ENCODE results near the gene CD40LG.

CD40LG gene

DNA sequence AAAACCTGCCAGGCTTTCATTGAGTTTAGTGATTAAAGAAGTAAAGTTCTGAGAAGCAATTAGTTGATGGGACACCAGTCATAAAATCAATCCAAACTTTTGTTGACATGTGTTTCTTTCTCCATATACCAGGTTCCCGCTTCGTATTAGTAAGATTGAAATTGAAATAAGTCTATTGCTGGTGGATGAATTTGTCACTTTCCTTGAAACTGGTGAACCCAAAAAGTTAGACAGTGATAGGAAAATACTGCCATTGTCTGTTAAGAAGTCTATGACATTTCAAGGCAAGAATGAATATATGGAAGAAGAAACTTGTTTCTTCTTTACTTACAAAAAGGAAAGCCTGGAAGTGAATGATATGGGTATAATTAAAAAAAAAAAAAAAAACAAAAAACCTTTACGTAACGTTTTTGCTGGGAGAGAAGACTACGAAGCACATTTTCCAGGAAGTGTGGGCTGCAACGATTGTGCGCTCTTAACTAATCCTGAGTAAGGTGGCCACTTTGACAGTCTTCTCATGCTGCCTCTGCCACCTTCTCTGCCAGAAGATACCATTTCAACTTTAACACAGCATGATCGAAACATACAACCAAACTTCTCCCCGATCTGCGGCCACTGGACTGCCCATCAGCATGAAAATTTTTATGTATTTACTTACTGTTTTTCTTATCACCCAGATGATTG is at the start of gene CD40LG:
TSS of gene CD40LG (plus strand) at position 482 of the 684 bp plus-strand sequence. CDS start at position 573, 91 bp downstream.
- no peak for DNase-seq

DNA sequence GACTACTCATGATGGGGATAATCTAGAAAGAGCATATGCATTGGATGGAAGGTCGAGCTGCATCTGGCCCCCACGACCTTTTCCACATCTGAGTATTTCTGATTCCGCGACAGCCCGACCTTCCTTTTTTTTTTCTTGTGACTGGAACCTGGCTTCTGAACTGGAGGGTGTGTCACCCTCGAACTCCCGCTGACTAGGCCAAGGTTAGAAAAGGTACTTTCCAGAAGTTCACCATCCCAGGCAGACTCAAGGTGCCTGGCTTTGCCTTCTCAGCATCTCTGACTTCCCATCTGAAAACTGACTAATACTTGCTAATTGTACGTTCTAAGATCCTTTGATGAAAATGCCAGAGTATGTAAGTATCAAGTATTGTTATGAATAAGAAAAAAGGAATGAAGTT is 49.3 kb upstream of the CD40LG start:
- no peak for DNase-seq

DNA sequence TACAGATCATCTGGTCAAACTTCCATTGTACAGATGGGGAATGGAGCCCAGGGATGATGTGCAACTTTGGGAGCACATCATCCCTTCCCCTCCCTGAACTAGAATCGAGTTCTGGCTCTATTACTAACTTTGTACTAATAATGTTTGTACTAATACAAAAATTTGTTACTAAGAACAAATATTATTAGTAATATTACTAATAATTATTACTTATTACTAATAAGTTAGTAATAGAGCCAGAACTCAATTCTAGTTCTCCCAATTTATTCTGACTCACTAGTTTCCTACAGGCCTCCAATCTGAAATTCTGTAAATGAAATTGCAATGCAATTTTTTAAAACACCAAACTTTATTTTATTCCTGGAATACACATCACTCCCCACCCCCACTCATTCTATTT is 47.9 kb upstream of the CD40LG start:
- no peak for DNase-seq

DNA sequence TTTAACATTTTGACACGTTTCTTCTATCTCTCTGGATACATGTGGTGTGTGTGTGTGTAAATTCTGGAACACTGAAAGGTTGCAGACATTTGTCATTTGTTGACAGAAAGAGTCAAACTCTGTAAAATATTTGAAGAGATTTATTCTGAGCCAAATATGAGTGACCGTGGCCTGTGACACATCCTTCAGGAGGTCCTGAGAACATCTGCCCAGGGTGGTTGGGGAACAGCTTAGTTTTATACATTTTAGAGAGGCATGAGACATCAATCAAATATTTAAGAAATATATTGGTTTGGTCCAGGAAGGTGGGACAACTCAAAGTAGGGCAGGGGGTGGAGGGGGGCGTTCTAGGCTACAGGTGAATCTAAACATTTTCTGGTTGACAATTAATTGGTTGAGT is 40.7 kb upstream of the CD40LG start:
- no peak for DNase-seq

DNA sequence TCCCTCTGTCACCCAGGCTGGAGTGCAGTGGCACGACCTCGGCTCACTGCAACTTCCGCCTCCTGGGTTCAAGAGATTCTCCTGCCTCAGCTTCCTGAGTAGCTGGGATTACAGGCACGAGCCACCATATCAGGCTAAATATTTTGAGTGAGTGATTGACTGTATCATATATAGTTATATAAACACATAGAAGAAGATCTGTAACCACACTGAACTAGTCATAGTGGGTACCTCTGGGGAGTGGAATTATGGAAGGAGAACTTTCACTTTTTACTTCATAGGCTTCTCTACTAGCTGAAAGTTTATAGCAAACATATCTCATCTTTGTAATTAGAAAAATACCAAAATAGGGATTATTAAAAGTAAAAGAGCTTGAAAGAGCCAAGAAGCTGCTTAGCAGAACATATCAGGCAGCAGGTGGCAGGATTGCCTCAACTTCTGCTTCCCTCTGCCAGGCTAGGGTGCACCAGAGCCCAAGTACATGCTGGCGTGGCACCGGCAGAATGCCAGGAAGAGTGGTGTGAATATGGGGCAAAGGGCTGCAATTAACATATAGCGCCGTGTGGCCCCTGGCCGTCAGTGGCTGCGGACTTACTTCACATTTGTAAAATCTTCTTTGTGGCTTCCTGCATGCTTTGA is 39.5 kb upstream of the CD40LG start:
- DNase-seq, result no peak

DNA sequence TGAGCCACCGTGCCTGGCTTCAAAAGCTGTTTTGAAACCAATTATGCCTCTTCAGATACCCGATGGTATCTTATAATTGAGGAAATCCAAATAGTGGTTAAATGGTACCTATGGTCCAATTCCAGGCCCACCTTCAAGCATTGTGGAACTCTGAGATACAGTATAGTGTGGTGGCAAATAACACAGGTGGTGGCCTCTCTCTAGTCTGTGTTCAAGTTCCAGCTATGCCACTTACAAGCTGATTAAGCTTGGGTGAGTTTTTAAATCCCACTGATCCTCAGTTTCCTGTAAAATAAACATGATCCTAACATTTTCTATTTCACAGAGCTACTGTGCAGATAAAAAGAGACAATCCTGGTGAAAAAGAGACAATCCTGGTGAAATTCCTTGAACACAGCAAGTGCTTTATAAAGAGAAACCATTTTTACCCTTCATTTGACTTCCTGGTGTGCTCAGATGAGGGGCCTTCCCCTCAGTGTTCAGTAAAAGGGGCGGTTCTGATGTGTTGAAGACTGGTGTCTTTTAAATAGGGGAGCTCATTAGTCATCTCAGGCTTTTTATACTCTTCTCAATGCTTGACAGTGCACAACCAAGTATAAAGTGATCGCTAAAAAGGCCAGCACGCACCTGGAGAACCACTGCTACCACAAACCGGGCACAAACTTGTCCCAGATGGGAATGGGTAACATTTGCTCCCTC is 30.8 kb upstream of the CD40LG start:
- DNase-seq, result no peak

DNA sequence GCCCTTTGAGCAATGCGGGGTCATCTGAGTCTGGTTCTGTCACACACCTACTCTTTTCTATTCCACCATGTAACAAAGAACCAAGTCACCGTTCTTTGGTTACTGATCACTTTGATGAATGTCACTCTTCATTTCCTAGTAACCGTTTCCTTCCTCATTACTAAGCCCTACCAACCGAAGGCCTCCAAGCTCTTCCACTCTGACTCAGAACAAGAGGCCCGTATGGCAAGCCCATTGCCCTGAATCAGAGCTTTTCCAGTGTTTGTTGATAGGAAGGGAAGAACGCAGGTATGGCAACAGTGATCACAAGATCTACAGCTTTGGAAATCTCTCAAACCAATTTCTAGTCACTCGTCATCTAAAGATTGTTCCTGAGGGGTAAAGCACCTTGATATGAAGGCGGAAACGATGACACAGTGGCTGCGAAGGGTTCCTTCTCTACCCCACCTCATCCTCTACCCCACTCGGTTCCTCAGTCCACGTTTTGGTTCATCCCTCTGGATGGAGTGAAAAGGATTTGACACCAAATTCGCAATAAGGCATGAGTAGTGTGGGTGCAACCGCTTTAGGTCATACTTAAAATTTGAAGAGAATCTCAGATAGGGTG is 28.0 kb upstream of the CD40LG start:
- DNase-seq, result no peak

DNA sequence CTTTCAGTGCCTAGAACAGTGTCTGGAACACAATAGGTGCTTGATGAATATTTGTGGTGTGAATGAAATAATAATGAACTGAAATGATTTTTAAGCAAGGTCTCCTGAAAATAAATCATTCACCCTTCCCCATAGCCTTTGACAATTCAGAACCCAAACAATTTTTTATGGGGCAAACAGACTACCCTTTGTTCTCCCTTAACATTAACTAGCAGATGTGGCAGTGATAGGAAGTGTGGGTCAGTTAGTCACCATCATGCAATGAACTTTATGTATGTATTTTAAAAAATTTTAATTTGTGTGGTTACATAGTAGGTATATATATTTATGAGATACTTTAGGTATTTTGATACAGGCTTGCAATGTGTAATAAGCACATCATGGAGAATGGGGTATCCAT is 27.2 kb upstream of the CD40LG start:
- no peak for DNase-seq

DNA sequence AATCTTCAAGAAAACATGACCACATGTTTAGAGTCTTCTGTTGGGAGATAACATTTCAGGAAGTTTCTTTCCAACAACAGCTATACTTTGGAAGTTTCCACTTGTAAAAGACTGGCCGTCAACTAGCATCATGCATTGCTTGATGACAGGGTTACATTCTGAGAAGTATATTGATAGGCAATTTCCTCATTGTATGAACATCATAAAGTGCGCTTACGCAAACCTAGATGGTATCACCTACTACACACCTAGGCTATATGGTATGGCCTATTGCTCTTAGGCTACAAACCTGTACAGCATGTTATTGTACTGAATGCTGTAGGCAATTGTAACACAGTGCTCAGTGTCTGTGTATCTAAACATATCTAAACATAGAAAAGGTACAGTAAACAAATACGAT is 25.4 kb upstream of the CD40LG start:
- DNase-seq, result no peak

DNA sequence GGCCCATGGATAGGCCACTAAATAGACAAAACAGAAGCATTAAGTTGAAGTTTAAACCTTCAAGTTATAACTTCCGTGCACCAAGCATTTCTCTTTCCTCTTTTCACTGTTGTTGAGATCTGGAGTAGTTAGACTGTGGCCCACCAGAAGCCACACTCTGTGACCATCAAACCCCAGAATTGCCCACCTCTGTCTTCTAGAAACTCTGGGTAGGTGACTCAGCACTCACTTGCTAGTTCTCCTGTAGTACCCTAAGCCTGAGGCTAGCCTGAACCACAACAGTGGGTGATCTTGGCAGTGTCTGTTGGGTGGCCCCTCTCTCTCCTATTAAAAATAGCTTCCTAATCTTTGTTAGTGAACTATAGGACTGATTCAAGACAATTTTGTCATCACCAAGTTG is 24.6 kb upstream of the CD40LG start:
- DNase-seq, result no peak

DNA sequence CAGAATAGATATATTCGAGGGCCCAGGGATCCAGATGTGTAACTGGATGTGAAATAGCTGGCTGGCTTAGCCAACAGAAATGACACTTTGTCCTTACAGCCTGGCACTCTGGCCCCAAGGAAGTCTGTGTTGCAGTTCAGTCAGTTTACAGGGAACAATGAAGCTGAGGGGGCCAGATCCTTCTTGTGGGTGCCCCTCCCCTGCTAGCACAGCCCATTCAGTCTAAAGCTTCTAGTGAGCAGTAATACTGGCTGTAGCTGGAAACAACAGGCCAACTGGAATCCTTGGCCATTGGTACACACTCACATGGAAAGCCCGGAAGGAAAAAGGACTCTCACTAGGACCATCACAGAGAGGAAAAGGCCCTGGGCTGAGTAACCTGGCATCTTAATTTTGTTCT is 22.7 kb upstream of the CD40LG start:
- DNase-seq, result no peak

DNA sequence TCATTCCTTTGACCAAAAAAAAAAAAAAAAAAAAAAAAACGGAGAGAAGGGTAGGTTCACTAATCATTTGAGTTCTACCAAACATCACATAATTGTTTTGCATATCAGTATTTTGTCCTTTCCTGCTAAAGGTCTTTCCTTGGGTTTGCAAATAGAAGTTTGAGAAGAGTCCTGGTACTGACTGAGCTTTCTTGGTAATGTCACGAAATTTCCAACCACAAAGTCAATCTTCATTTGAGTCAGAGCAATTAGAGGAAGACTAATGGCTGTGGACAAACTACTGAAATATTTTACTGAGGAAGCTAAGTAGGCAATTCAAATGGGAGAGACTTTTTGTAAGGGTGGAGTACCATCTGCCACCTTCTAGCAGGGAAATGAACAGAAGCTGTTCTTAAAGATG is 21.7 kb upstream of the CD40LG start:
- no peak for DNase-seq

DNA sequence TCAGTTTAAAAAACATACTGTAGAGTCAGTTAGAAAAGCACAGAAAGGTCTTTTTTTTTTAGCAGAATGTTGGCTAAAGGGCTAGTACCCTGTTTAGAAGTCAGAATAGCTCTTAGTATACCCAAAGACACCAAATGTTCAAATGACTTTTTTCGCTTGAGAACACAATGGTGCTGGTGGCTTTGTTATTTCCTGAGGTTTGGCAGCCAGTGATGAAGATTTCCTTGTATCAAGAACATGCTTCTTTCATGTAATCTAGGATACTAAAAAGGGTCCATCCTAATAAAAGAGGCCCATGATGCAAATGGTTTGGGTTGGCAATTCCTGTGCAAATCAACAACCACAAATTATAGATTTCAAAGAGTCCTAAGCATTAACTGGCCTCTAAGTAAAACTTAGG is 21.1 kb upstream of the CD40LG start:
- DNase-seq, result no peak

DNA sequence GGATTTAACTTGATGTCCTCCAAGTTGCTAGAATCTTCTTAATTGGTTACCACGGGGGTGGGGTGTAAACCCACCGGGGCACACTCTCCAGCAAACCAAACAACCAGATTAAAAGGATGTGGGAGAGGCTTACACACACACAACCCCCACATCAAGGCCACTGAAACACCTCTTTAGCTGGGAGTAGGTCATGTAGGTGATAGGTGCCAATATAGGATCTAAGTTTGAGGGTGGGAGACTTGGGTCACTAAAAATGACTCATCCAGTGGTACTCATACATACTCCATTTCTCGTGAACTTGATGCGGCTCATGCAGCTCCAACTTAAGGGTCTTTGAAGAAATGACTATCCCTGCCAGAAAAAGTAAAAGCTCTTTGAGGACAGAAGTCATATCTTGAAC is 20.5 kb upstream of the CD40LG start:
- DNase-seq, result no peak

DNA sequence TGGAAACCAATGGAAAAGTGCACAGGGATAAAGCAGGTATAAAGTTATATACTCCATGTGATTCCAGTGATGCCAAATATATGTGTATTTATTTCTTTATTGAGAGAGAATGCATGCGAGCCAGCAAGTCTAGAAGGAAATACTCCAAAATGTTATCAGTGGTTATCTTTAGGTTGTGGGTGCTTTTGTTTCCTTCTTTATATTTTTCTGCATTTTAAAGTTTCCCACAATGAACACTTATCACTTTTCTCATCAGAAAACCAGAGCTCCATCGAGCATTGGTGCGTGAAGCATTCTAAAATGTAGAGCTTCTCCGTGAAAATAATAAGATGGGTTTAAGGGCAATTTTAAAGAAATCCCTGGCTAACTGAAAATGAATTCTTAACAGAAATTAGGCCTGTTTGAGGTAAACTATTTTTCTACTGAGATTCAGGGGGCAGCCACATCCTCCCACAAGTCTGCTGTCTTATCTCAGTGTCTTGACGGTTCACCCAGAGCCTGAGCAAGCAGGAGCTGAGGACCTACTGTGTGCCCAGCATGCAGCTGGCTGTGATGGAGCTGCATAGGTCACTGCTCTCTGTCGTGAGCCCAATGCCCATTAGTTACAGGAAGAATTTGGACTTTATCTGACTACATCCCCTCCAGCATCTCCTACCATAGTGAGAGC is 18.7 kb upstream of the CD40LG start:
- no peak for DNase-seq

DNA sequence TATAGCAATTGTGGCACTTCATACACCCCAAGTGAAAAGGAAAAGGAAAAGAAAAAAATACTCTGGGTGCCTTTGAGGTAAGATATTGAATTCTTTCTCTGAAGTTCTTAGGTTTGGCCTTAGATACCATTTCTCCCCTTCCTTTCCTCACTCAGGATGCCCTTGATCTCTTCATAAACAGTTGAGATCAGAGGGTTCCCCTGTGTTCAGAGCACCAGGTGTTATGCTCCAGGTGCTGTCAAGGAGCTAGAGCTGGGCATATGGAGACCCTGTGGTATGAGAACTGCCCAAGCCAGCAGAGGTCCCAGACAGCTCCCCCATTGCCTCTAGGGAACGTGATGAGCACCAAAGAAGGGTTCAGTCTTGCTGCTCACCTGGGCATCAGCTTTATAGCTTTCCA is 17.1 kb upstream of the CD40LG start:
- DNase-seq, result no peak

DNA sequence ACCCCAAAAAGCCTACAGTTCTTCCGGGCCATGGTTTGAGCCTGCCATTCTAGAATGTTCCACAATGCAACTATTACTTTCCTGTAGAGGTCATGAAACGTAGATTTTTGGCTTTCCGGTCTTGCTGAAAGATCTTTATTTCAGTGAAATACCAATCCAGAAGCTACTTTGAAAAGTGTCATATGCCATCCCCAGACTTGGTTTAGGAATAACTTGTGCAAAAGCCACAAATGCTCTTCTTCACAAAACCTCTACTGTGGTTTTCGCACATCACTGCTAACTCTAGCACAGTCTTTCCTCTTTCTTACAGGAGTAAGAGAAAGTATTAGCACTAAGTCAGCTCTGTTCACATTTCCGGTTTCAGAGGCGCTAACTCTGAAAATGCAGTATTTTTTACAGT is 12.7 kb upstream of the CD40LG start:
- DNase-seq, result no peak

DNA sequence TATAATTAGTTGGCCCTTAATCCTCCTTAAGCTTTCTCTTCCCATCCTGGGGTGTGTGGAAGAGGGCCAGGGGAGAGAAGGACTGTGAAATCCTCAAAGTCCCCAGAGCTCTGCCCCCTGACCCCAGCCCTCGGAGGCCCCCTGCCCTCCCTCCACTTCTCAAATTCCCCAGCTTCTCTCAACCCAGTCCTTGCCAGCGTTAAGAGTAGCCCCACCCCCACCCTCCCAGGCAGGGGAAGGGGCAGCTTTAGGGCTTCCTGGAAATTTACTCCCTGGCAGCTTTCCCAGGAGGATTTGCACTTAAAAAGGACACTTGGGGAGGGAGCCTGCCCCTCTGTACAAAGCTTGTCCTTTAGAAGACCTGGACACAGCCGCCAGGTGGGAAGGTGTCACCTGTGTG is 11.8 kb upstream of the CD40LG start:
- no peak for DNase-seq

DNA sequence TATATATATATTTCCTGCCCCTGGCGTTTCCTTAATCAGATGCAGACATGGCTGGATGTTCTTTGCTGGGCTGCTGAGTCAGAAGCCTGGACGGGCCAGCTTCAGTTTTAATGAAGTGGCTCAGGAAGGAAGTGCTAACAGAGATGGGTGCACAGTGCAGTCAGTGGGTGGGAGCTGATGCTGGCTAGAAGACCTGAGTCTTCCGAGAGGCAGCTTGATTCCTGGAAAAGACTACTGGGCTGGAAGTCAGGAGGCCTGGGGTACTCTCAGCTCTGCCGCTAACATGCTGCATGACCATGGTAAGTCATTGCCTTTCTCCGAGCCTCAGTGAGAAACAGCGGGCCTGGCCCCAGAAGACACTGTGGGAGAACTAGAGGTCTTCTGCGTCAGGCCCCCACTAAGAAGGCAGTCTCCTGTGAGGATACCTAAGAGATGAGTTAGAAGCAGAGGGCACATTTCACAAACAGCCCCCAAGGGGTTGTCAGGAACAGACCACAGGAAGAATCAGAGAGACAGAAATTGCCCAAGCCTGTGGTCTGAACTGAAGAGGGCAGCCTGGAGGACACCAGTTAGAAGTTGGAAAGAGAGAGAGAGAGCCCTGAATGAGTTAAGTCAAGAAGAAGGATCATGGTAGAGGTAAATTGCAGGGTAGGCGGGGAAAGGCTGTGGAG is 8.3 kb upstream of the CD40LG start:
- DNase-seq, result no peak

DNA sequence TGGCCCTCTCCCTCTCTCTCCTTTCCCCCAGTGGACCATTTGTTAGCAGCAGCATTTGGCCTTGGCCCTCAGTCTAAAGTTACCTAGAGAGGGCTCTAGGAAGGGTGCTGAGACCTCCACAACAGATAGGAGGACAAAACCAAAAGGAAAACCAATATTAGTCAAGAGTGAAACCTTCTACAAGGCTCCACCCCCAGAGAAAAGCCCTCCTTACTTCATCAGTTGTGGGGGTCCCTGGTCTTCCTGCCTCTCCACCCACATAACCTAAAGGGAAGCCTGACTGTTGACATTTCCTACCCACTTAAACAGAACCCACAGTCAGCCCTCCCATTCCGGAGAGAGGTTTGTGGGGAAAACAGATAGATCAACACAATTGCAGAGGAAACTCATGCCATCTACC is 4.7 kb upstream of the CD40LG start:
- DNase-seq, result no peak

DNA sequence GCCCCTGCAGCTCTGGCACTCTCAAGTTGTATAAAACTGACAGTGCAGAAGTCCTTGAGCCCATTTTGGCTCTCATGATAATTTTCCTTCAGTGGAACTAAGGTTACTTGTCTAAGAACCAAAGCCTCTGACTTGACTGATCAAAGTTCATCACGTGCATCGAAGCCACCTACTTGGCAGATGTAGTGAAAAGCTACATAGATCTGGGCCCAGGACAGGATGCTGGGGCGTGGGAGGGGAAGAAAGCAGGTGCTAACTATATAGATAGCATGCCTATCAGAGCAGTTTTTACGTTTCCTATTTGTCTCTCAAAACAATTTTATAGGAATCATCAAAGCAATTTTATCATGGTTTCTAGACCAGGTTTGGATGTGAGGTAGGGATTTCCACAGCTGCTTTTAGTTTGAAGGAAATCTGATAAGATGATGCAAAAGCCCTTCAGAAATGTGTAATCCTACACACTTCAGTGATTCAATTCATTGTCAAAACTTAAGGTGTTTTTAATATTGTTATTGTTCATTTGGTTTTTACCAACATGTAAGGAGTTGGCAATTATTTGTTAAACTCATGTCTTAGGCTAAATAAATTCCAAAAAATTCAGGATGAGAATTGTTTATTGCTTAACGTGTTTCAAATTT is 1.2 kb upstream of the CD40LG start:
- no peak for DNase-seq

DNA sequence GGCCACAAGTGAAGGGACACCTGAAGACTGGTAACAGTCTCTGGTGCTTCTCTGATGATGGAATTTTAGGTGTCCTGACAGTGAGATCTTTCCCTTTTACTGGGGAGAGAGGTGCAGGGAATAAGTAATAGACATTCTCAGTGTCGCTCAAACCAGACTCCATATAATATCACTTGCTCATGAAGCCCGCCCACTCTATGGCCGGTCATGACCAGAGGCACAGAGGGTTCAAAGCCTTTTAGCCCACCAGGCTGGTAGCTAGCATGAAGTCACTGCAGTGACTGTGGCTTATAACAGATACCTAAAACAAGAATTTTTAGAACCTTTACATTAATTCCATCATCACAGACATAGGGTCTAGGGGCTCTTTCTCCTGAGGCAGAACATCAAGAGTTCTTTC is 2.9 kb downstream of the CD40LG start:
- no peak for DNase-seq

All from NCI-H2171 treated with DMSO at 0.1 percent for 48 hours (cell line).